HG03159 (cell line): ENCODE measurements around the gene LCE3A.

Experiments
- ATAC-seq: cut with Tn5 transposase; IDR thresholded peaks from one replicate; pipeline ENCODE4 v1.9.1; 2021; ENCODE audit warnings: mild to moderate bottlenecking, moderate library complexity; ENCODE audit not compliant: unreplicated experiment

LCE3A gene

DNA sequence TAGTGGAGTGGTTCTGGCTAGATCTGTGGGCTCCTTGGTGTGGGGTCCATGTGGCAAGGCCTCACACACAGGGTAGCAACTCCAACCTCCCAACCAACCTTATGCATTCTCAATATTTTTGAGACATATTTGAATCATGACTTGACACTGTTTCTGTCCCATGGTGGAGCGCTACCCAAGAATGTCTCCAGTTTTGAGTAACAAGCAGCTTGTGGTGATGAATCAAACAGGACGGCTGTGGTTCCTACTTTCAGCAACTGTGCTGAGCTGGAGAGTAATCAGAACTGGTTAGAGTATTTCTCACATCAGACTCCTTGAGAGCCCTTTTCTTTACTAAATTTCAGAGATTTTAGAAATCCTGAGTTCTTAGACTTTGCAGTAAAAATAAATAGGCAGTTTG, 45.7 kb downstream of the LCE3A start:
- ATAC-seq: no peak
